NCI-H1417 (cell line): ENCODE data around the gene IKZF4.
A peak's percentile ranks its signal among the peaks of the same experiment; 100 is the strongest.
"Not testable (repeated sequence)": the region's sequence is repeated elsewhere in the genome, so short reads cannot be mapped to it uniquely, and the experiment has no call there.

Source experiments
- DNase-seq, 3 experiments: peaks; one replicate each; lab custom pipeline; 2025; lab: John Stamatoyannopoulos, UW

IKZF4 gene

GRCh38 chr12:56020423-56021184 lies at the start of gene IKZF4:
IKZF4 (plus strand) TSS chr12:56021043; CDS start chr12:56021494, 451 bp downstream.
- DNase-seq: peak in 2 of 3 experiments; percentile 69 to 82

DNA sequence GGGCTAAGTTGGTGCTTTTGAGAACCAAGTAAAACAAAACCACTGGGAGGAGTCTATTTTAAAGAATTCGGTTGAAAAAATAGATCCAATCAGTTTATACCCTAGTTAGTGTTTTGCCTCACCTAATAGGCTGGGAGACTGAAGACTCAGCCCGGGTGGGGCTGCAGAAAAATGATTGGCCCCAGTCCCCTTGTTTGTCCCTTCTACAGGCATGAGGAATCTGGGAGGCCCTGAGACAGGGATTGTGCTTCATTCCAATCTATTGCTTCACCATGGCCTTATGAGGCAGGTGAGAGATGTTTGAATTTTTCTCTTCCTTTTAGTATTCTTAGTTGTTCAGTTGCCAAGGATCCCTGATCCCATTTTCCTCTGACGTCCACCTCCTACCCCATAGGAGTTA lies 48.8 kb upstream of the IKZF4 start:
- DNase-seq: no peak

GRCh38 chr12:55972456-55972855 lies 48.4 kb upstream of the IKZF4 start:
- no peak for DNase-seq

- DNase-seq: no peak
Observed at GRCh38 chr12:55972911-55973598, 47.8 kb upstream of the IKZF4 start.

DNA sequence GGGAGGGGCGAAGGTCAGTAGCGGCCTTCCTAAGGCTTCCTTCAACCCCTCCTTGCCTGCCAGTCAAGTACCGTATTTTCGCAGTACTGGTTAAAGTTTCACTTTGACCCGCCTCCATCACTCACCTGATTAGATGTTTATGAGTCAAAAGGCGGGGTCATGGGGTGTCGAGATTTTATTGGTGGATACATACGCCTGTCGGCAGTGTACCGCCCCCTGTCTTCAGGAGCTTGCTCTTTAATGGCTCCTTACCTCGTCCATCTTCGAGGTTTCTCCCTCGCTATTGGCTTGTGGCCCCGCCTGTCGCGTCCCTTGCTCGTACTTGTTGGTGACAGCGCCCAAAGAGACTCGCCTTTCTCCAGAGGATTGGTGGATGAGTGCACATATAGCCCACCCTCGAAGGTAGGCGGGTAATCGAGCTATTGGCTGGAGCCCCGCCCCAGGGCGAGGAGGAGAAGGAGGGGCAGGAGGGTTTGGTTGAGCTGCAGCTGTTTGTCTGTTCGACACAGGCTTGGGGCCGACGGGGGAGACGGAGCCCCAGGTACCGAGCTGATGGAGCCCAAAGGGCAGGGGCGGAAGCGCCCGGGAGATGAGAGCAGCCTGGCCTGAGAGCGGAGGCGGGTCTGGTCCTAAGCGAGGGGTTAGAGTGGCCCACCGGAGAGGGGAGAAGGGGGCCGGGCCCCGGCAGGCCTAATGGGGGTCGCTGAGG lies 47.1 kb upstream of the IKZF4 start, which contains the start of gene RAB5B:
RAB5B (plus strand) TSS at position 480 of the 709 bp plus-strand sequence. CDS start 12,883 bp downstream, outside the sequence.
- peak; percentile 100 for DNase-seq

DNA sequence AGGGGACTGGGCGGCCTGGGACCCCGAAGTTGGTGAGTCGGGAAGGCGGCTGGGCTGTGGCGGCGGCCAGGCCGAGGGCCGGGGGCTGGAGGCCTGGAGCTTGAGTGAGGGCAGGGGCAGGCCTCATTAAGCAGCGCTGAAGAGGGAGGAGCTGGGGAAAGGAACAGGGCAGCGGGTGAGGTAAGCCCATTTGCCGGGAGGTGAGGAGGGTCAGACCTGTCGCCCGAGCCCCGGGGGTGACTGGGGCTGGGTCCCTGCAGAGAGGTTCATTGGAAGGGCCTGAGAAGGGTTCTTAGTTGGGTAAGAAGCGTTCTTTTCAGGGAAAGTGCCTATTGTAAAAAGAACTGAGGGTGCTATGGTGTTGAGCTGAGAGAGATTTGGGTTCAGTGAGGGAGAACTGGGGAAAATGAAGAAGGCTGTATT lies 46.5 kb upstream of the IKZF4 start:
- DNase-seq: peak in 2 of 3 experiments; percentile 38 to 86

GRCh38 chr12:55978393-55978792 lies 42.5 kb upstream of the IKZF4 start:
- DNase-seq: no peak

- no peak for DNase-seq
Observed at GRCh38 chr12:55979069-55979468, 41.8 kb upstream of the IKZF4 start.

- not testable (repeated sequence) for DNase-seq
Observed at GRCh38 chr12:55981882-55982281, 39.0 kb upstream of the IKZF4 start.

DNA sequence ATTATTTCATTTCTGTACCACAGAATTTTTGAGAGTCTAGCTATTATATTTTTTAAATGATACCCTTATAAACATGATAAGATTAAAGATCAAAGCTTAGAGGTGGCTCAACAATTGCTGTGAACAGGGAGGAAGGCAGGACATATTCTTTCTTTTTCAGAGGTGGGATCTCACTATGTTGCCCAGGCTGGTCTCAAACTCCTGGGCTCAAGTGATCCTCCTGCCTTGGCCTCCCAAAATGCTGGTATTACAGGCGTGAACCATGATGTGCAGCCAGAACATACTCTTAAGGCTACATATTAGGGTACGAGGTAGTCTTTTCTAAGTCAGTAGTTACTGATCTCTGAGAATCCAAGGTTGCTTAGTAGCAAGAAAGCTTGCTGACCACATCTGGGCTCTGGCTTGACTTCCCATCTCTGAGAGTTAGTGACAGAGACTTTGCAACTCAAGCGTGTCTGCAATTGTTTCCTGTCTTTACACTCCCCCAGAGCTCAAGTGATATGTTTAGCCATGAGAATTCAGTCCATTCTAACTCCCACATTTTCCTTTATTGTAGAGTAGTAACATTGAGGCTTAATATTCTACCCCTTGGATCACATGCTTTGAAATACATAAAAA lies 38.4 kb upstream of the IKZF4 start:
- DNase-seq: no peak

DNA sequence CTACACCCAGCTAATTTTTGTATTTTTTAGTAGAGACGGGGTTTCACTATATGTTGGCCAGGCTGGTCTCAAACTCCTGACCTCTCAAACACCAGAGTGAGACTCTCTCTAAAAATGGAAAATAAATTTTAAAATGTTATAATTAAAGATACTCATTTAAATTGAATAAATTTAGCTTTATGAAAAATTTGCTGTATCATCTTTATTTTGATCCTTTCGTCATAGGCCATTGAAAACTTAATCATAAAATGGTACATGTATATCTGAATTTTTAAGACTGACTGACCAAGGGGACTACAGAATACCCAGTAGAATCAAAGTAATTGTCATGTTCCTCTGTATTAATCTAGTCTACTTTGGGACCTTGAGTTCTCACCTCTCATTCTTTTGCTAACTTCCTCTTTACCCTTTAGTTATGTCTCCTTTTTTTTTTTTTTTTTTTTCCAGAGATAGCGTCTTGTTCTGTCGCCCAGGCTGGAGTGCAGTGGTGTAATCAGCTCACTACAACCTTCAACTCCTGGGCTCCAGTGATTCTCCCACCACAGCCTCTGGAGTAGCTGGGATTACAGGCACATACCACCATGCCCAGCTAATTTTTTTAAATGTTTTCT lies 37.5 kb upstream of the IKZF4 start:
- no peak for DNase-seq

GRCh38 chr12:55984861-55985260 lies 36.0 kb upstream of the IKZF4 start:
- no peak for DNase-seq

- DNase-seq: no peak
Observed at GRCh38 chr12:55985341-55985740, 35.5 kb upstream of the IKZF4 start.

DNA sequence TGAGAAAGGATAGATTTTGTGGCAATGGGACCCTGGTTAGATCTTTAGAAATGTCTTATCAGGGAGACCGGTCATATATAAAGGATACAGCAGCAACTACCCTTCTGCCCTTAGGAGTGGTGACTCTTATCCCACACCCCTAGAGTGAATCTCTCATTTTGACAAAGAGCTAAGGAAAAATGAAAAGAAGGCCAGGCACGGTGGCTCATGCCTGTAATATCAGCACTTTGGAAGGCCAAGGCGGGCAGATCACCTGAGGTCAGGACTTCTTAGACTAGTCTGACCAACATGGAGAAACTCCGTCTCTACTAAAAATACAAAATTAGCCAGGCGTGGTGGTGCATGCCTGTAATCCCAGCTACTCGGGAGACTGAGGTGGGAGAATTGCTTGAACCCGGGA lies 34.9 kb upstream of the IKZF4 start:
- DNase-seq: not testable (repeated sequence)

- no peak for DNase-seq
Observed at GRCh38 chr12:55991110-55991509, 29.7 kb upstream of the IKZF4 start.

DNA sequence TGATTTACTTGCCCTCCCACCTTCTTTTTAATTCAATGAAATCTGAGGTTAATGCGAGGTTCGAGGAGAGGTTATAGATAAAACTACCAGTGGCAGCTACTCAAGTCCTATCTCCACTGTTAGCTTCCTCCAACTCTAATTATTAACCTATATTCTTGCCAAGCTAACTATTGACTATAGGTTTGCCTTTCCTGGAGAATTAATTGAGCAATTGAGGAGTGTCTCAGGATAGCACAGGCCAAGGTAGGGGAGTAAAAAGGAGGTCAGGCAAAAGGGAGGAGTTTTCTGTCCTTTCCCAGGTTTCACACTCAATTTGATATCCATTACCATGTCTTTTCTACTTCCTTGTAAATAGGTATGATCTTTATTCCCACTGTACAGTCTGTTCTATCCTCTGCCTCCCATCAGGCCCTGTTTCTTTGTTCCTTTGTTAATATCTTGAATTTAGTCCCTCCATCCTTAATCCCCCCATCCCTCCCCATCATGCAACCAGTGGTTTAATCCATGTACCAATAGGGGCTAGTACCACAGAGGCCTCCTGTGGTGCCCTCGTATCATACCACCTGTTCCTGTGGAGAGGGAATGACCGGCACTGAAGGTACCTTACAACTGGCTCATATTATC lies 27.5 kb upstream of the IKZF4 start:
- no peak for DNase-seq

- no peak for DNase-seq
Observed at GRCh38 chr12:55995366-55995765, 25.5 kb upstream of the IKZF4 start.

- peak; percentile 36 to 85 (median 84) for DNase-seq
Observed at GRCh38 chr12:55996201-55996714, 24.6 kb upstream of the IKZF4 start.

DNA sequence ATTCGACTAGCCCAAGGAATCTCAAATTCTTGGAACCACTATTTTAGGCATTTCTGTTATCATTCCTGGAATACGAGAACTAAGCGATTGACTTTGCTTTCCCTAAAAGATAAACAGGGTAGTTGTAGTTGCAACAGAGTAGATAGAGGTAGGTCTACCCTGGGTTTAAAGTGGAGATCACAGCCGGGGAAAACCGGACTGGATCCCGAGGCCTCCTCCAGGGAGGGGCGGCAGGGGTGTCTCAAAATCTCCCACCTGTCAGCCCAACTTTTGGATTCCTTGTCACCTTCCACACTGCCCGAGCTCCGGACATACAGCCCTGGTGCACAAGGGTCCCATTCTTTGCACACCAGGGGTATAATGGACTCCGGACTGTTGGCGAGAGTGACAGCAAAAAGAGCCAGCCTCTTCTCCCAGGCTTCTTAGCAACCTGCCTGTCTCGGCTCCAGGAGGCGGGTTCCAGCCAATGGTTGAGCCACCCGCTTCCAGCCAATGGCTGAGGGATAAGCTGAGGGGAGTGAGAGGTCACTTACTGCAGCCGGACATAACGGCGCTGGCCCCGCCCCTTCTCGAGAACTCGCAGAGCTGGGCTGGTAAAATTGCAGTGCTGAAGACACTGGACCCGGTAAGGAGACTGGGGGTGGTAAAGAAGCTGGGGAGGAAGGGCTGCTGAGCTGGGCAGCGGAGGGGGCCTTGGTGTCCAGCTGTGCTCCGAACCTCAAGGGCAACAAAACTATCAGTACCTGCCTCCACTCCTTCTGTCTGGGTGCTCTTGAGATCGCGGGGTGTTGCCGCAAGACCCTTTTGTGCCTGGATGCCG lies 23.9 kb upstream of the IKZF4 start, which contains the start of gene SUOX:
SUOX (plus strand) TSS at position 562 of the 820 bp plus-strand sequence. CDS start 4,946 bp downstream, outside the sequence.
- DNase-seq: peak; percentile 90 to 96 (median 94)

DNA sequence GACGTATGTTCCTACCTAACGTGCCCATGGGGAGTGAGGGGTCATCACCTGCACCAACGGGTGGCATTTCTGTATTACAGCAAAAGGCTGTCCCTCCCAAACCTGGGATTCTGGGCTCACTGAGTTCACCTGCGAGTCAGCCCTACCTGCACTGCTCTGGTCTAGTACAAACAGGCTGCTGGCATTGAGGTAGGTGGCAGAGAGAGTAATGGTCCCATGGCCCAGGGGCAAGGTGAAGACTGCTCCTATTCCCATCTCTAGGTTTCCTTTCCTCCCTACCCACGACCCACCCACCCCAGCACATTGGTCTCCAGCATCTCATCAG lies 23.3 kb upstream of the IKZF4 start:
- DNase-seq: no peak
